Measurements from ENCODE around the gene PANX3. TPM values are rescaled to one million over a fixed set of nuclear protein-coding genes. Genes with fewer than 3 reads are reported as not detected.

The PANX3 gene
- total and polyA plus RNA-seq, 2 of the 4 experiments (the other 2 are of a cell fraction), result not detected

DNA sequence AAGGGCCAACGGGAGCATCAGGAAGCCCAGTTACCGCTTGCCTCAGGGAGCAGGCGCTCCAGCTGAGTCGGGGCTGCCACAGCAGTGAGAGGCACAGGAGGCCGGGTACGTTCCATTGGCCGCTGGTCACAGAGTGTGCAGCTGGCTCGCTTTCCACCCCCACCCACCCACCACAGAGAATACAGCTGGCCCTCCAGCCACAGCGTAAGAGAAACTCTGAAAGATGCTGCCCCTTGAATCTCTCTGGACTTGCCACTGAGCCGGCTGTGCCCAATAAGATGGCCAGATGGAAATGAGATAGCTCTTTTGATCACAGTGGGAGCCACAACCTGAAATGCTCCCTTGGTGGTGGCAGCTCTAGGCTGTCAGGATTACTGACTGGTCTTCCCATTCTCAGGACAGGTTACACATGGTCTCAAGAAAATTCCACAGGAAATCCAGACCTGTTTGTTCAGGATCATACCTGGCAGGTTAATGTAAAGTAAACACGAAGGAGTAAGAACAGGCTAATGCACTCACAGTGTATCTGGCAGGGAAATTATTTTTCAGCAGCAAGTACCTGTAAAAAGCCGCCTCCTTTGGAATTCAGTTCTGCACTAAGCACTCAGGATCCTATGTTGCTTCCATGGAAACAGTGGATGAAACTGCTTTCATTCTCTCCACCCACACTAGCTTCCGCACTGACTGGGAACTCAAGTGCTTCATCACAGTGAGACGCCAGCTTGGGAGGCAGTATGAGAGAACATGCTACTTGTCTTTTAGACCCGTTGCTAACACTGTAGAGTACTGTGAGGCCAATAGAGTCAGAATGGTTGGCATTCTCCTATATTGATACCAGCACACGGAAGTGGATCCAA lies 45.8 kb downstream of the PANX3 start:
- BruUV-seq (replicated peaks), result no TSS peak
- CTCF ChIA-PET, result interaction anchor here (0.5 to 0.6 kb wide), 2 partner anchors 27 to 270 kb away, joined by 3 read pairs; no protein-coding TSS in a partner anchor

More for the DNA sequence above, 45.8 kb downstream of the PANX3 start:
- WGBS, 2 experiments (ENCODE audit: extremely low coverage in 2 of 2, insufficient read length in 1 of 2), result 44% methylated on average over 5 of the region's 16 CpGs; no CpG with 5 or more reads in 1 of the 2 experiments
- TF ChIP-seq CEBPB (IDR thresholded peaks at IDR 0.05; ENCODE audit: low read depth, low read length), result no peak
- TF ChIP-seq RAD21 (IDR thresholded peaks at IDR 0.05; ENCODE audit: low read length), result no peak
- TF ChIP-seq SMC3 (IDR thresholded peaks at IDR 0.05; ENCODE audit: low read depth, low read length), result no peak
- TF ChIP-seq CHD1 (IDR thresholded peaks at IDR 0.05; ENCODE audit: low read depth, low read length), result no peak
- TF ChIP-seq NFE2L2 (IDR thresholded peaks at IDR 0.05; ENCODE audit: low read depth, low read length), result peak; percentile 31; the same call in 1 of the 2 replicates
- intact Hi-C loops (cut with micrococcal nuclease), result no loop called here
- peaks cover 5% of the 10 kb centered on the region; the same call in 1 of the 2 replicates for H3K4me1 ChIP-seq (ENCODE audit: control insufficient read depth, insufficient read depth, low read length)
- ATAC-seq (ENCODE audit: low read depth), result peak; percentile 80
- no peak overlapping the region for H3K56ac ChIP-seq (ENCODE audit: extremely low read depth, insufficient read depth, low read length)
- in situ Hi-C loops (cut with MboI; ENCODE audit: low sequenced_read_pairs), result loop anchor here (25.0 kb wide), 1 partner anchor 755 kb away; no protein-coding TSS in a partner anchor
- H3K9ac ChIP-seq (ENCODE audit: low read depth, low read length), result no peak overlapping the region
- H3K4ac ChIP-seq (ENCODE audit: low read depth, low read length), result no peak overlapping the region
- H3K27ac ChIP-seq (ENCODE audit: insufficient read depth, low read length), result no peak overlapping the region
- H3K14ac ChIP-seq (replicated peaks; ENCODE audit: low read depth, low read length), result no peak overlapping the region
- H2BK120ac ChIP-seq (ENCODE audit: low read depth, low read length), result no peak overlapping the region
- no peak overlapping the region for H2AK5ac ChIP-seq (ENCODE audit: low read depth, low read length)
- H3K4me3 ChIP-seq (ENCODE audit: insufficient read depth, low read depth, low read length), result no peak overlapping the region
- dilution Hi-C loops (cut with HindIII; ENCODE audit: low sequenced_read_pairs, unreplicated experiment), result no loop called here
- H3K23ac ChIP-seq (ENCODE audit: low read depth, low read length), result no peak overlapping the region
- H2BK20ac ChIP-seq (ENCODE audit: low read depth, low read length), result no peak overlapping the region
- no peaks in the 10 kb centered on the region for H3K79me1 ChIP-seq (ENCODE audit: low read depth in 1 of 2, low read length in 2 of 2)
- H3K18ac ChIP-seq (ENCODE audit: low read depth, low read length), result no peak overlapping the region
- no peaks in the 10 kb centered on the region for H3K9me1 ChIP-seq (ENCODE audit: insufficient read depth, low read length)
- H2BK15ac ChIP-seq (ENCODE audit: low read depth, low read length), result no peak overlapping the region
- H4K5ac ChIP-seq (ENCODE audit: low read depth, low read length), result no peak overlapping the region
- no peak overlapping the region for H2AK9ac ChIP-seq (replicated peaks; ENCODE audit: low read depth, low read length, poor library complexity)
- peak overlapping the region; percentile 55 for H2AFZ ChIP-seq (replicated peaks; ENCODE audit: low read length, poor library complexity)
- no peak overlapping the region for H4K91ac ChIP-seq (ENCODE audit: insufficient read depth, low read depth, low read length)
- POLR2A ChIA-PET (ENCODE audit: unreplicated experiment), result no interaction called here
- H4K8ac ChIP-seq (ENCODE audit: low read depth in 2 of 2, low read length in 2 of 2), result 0 out of 4 replicates have a peak overlapping the region, but pooled peaks of 1 of the 2 experiments have one; percentile 12
- H3K9me3 ChIP-seq (ENCODE audit: control insufficient read depth, insufficient read depth, low read length), result no peaks in the 10 kb centered on the region
- peak; percentile 66 for DNase-seq
- no peak overlapping the region; the same call in 1 of the 2 replicates for H3K4me2 ChIP-seq (ENCODE audit: low read depth, low read length)
- no peak overlapping the region for H2BK5ac ChIP-seq (ENCODE audit: low read depth, low read length, poor library complexity, severe bottlenecking)
- H4K20me1 ChIP-seq (ENCODE audit: insufficient read depth, low read length), result no peaks in the 10 kb centered on the region
- 0 out of 2 replicates have a peak, but pooled peaks cover 3% of the 10 kb centered on the region for H3K36me3 ChIP-seq (ENCODE audit: control insufficient read depth, insufficient read depth, low read length)
- H3K27me3 ChIP-seq (ENCODE audit: control insufficient read depth, insufficient read depth, low read length), result no peaks in the 10 kb centered on the region
